Fibroblast of mammary gland (primary cell): ENCODE measurements around the gene AXDND1.
"Not testable (repeated sequence)": the region's sequence is repeated elsewhere in the genome, so short reads cannot be mapped to it uniquely, and the experiment has no call there.

Experiments
- DNase-seq: peaks from one replicate; pipeline ENCODE4 v3.0.0-alpha.2; 2010; ENCODE audit warnings: low read depth
- H3K4me3 ChIP-seq: 2 replicates; pipeline ENCODE4 v1.5.1; 2011; ENCODE audit warnings: low read depth, mild to moderate bottlenecking, low read length, moderate library complexity; ENCODE audit not compliant: control insufficient read depth
- TF ChIP-seq, protein P1 (sequence below): conservative IDR thresholded peaks from 2 replicates; pipeline ENCODE4 v1.5.1; 2011; ENCODE audit warnings: low read depth, low read length, inconsistent platforms; ENCODE audit not compliant: control insufficient read depth, insufficient read depth

The AXDND1 gene

DNA sequence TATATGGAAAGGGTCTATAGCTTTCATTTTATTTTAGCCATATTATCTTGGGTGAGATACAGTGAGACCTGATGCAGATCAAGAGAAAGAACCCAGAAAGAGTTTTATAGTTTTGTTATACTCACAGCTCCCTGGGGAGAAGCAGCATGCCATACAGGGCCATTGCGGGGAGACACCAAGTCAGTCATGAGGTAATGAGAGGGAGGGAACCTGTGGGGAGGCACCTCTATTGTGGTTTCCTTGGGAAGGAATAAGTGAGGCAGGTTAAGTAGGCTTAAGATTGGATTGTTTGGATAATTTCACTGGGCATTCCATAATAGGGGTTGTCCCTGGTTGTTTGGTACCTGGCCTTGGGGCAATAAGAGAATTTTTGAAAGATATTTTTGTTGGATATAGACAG is 19.7 kb downstream of the AXDND1 start:
- TF ChIP-seq, protein P1, sequence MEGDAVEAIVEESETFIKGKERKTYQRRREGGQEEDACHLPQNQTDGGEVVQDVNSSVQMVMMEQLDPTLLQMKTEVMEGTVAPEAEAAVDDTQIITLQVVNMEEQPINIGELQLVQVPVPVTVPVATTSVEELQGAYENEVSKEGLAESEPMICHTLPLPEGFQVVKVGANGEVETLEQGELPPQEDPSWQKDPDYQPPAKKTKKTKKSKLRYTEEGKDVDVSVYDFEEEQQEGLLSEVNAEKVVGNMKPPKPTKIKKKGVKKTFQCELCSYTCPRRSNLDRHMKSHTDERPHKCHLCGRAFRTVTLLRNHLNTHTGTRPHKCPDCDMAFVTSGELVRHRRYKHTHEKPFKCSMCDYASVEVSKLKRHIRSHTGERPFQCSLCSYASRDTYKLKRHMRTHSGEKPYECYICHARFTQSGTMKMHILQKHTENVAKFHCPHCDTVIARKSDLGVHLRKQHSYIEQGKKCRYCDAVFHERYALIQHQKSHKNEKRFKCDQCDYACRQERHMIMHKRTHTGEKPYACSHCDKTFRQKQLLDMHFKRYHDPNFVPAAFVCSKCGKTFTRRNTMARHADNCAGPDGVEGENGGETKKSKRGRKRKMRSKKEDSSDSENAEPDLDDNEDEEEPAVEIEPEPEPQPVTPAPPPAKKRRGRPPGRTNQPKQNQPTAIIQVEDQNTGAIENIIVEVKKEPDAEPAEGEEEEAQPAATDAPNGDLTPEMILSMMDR = no peak
- no peak overlapping the region for H3K4me3 ChIP-seq
- DNase-seq = no peak

DNA sequence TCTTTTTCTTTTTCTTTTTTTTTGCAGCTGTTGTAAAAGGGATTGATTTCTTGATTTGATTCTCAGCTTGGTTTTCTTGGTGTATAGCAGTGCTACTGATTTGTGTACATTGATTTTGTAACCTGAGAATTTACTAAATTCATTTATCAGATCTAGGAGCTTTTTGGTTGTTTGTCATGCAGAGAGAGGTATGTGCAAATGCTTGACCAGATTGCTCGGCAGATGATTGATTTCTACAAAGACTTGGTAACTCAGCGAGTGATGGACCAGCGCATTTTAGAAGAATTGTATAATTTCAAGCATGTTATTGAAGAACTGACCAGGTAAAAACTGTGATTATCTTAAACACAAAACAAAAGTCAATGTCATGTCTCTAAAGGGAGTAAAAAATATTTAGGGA is 27.9 kb downstream of the AXDND1 start:
- H3K4me3 ChIP-seq = no peak overlapping the region
- TF ChIP-seq, protein P1 = no peak

DNA sequence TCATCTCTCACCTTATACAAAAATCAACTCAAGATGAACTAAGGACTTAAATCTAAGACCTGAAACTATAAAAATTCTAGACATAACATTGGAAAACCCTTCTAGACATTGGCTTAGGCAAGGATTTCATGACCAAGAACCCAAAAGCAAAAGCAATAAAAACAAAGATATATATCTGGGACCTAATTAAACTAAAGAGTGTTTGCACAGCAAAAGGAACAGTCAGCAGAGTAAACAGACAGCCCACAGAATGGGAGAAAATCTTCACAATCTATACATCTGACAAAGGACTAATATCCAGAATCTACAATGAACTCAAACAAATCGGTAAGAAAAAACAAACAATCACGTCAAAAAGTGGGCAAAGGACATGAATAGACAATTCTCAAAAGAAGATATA is 33.6 kb downstream of the AXDND1 start:
- not testable (repeated sequence) for H3K4me3 ChIP-seq, DNase-seq

More for the DNA sequence above, 27.9 kb downstream of the AXDND1 start:
- no peak for DNase-seq

DNA sequence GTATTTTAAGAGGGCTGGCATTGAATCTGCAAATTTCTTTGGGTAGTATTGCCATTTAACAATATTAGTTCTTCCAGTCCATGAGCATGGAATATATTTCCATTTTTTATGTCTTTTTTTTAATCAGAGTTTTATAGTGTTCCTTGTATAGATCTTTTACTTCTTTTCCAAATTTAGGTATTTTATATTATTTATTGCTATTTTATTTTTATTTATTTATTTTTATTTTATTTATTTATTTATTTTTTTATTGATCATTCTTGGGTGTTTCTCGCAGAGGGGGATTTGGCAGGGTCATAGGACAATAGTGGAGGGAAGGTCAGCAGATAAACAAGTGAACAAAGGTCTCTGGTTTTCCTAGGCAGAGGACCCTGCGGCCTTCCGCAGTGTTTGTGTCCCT is 52.0 kb downstream of the AXDND1 start:
- not testable (repeated sequence) for H3K4me3 ChIP-seq, DNase-seq

DNA sequence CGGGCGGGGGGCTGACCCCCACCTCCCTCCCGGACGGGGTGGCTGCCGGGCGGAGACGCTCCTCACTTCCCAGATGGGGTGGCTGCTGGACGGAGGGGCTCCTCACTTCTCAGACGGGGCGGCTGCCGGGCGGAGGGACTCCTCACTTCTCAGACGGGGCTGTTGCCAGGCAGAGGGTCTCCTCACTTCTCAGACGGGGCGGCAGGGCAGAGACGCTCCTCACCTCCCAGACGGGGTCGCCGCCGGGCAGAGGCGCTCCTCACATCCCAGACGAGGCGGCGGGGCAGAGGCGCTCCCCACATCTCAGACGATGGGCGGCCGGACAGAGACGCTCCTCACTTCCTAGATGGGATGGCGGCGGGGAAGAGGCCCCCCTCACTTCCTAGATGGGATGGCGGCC is 52.9 kb downstream of the AXDND1 start:
- not testable (repeated sequence) for DNase-seq

DNA sequence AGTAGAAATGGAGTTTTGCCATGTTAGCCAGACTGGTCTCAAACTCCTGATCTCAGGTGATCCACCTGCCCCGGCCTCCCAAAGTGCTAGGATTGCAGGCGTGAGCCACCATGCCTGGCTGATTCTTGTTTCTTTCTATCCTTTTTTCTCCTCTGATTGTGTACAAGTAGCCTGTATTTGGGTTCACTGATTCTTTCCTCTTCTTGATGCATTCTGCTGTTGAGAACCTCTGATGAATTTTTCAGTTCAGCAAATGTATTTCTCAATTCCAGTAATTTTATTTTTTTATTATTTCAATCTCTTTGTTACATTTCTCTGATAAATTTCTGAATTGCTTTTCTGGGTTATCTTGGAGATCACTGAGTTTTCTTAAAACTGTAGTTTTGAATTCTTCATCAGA is 58.8 kb downstream of the AXDND1 start:
- no peak for DNase-seq
- TF ChIP-seq, protein P1 = no peak
- H3K4me3 ChIP-seq = no peak overlapping the region

More for the DNA sequence above, 52.9 kb downstream of the AXDND1 start:
- not testable (repeated sequence) for H3K4me3 ChIP-seq

DNA sequence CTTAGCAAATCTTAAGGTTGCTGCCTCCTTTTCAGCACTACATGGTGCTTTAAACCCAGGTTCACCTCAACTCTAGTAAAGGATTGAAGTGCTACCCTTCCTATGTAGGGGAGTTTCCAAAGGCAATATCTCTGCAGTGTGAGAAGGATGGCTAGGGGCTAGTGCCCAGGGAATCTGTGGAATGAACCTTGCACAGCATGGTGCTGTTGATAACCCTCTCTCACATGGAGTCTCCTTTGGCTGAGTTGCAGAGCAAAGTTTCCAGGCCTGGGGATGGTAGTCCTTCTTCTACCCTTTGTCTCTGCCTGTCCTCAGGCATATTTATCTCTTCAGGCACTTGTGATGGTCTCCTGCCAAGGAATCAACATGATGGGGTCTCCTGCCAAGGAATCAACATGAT is 59.4 kb downstream of the AXDND1 start:
- no peak overlapping the region for H3K4me3 ChIP-seq
- no peak for DNase-seq
- TF ChIP-seq, protein P1 = no peak

DNA sequence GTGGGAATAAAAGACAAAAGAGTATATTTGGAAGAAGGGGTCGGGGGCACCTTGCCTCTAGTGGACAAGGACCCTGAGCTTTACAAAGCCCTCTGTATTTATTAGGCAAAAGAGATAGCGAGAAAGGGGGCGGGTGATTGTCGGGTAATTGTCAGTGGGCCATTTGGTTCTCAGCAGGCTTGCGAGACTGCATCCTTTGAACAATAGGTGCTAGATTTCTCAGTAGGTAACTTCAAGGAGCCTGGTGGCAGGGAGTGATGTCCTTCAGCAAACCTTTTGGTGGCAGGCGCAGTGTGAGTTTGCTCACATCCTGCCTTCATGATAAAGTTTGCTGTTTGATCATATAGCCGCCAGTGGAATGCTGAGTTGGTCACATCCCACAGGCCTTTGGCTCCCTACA is 71.4 kb downstream of the AXDND1 start:
- no peak for DNase-seq
- H3K4me3 ChIP-seq = no peak overlapping the region
- TF ChIP-seq, protein P1 = no peak

DNA sequence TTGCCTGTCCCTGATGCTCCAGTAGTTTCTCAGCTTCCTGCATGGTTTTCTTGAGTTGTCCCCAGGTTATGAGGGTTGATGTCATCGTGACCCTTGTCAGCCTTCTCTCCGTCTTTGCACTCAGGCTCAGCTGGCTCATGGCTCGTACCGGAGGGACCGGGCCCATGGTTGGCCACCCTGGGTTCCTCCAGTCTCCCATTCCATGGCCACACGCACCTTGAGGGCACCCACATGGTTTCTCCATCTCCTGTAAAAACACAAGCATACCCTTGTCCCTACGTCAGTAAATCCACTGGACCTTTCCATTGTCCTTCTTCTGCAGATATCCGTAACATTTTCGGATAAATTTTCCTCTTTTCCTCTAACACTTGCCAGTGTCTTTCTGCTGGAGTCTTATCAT is 73.9 kb downstream of the AXDND1 start:
- H3K4me3 ChIP-seq, DNase-seq: not testable (repeated sequence)

DNA sequence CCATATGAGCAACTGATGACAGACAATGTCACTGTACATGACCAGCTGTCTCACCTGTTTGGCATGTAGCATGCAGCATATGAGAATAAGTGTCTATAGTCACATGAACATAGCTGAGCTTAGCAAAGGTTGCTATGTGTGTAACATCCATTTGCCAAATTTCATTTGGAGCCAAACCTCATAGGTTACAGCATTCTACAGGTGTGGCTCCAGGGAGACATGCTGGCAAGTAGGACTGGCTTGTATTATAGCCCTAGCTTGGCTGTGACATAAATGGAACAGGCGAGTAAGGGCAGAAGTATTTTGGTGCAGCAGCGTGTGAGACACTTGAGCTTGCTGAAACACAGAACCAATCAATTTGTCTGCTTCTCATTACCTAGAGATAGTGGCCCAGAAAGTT is 74.5 kb downstream of the AXDND1 start:
- not testable (repeated sequence) for H3K4me3 ChIP-seq, DNase-seq
